Measurements from ENCODE around the gene MS4A6E. TPM values are rescaled to one million over a fixed set of nuclear protein-coding genes. Genes with fewer than 3 reads are reported as not detected.

MS4A6E gene
- total RNA-seq, 1 donor from 2014 or later: not detected

- DNase-seq (ENCODE audit: extremely low spot score, unreplicated experiment): no peak
- no peak overlapping the region for H3K27ac Mint-ChIP-seq
These were observed 19.4 kb upstream of the MS4A6E start for GRCh38 chr11:60307507-60308195.

GRCh38 chr11:60310407-60310998, 16.6 kb upstream of the MS4A6E start:
- Mint-ChIP-seq H3K4me1 (ENCODE audit: unreplicated experiment) (no peaks in the 10 kb centered on the region), H3K4me3 (no peak overlapping the region), H3K36me3 (no peaks in the 10 kb centered on the region), H3K9me3 (no peaks in the 10 kb centered on the region), H3K27ac (no peak overlapping the region), H3K27me3 (no peaks in the 10 kb centered on the region)
- TF ChIP-seq, protein P1, sequence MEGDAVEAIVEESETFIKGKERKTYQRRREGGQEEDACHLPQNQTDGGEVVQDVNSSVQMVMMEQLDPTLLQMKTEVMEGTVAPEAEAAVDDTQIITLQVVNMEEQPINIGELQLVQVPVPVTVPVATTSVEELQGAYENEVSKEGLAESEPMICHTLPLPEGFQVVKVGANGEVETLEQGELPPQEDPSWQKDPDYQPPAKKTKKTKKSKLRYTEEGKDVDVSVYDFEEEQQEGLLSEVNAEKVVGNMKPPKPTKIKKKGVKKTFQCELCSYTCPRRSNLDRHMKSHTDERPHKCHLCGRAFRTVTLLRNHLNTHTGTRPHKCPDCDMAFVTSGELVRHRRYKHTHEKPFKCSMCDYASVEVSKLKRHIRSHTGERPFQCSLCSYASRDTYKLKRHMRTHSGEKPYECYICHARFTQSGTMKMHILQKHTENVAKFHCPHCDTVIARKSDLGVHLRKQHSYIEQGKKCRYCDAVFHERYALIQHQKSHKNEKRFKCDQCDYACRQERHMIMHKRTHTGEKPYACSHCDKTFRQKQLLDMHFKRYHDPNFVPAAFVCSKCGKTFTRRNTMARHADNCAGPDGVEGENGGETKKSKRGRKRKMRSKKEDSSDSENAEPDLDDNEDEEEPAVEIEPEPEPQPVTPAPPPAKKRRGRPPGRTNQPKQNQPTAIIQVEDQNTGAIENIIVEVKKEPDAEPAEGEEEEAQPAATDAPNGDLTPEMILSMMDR (conservative IDR thresholded peaks at IDR 0.05): no peak
- no peak for DNase-seq (ENCODE audit: extremely low spot score, unreplicated experiment)

More at GRCh38 chr11:60307507-60308195, 19.4 kb upstream of the MS4A6E start:
- H3K4me1 Mint-ChIP-seq (ENCODE audit: unreplicated experiment): no peaks in the 10 kb centered on the region
- no peaks in the 10 kb centered on the region for H3K9me3 Mint-ChIP-seq
- no peaks in the 10 kb centered on the region for H3K27me3 Mint-ChIP-seq
- TF ChIP-seq, protein P1 (conservative IDR thresholded peaks at IDR 0.05): no peak
- no peaks in the 10 kb centered on the region for H3K36me3 Mint-ChIP-seq
- H3K4me3 Mint-ChIP-seq: no peak overlapping the region

DNA sequence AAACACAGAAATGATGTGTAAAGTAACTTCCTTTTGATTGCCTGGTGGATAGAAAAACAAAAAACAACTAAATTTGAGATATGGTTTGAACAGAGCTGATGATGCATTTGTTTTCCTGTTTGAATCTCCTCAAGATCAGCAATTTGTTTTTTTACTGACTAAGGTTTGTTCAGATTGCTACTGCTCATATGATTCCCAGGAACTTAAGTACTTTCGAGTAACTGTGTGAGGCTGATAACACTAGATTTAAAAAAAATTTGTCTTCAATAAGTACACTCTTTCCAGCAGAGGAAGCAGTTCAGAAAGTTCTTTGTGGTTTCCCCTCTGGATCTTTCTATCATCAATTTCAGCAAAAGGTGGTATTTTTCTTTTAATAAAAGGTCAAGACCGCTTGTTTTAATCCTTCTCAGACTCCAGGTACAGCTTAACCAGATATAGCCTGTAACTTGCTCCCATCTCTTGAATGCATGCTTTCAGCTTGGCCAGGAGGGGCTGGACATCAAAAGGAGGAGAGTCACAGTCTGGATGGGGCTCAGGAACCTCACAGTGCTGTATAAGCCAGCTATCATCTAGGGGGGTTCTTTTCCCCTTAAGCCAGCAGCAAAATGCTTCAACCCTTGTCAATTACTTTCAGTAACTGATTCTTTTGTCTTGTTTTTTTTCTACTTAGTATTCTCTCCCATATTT, 12.3 kb upstream of the MS4A6E start:
- TF ChIP-seq, protein P1 (conservative IDR thresholded peaks at IDR 0.05): no peak
- Mint-ChIP-seq H3K27me3 (no peaks in the 10 kb centered on the region), H3K27ac (no peak overlapping the region), H3K36me3 (no peaks in the 10 kb centered on the region), H3K4me1 (ENCODE audit: unreplicated experiment) (no peaks in the 10 kb centered on the region), H3K9me3 (no peaks in the 10 kb centered on the region), H3K4me3 (no peak overlapping the region)
- no peak for DNase-seq (ENCODE audit: extremely low spot score, unreplicated experiment)

DNA sequence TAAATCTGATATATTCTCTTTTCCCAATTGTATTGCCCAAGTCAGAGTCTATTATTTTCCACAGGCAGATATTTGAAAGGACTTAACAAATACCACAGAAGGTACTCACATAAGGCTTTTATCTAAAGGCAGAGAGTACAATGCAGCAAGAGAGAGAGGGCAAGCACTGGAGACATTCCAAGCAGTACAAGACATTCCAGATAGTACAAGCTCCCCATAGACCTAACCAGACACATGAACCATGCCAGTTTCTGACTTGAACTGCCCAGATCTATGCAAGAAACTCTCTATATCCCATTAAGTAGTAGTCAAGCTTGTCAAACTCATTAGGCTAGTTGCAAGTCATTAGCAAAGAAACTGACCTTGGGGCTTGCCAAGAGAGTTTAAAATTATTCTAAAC, 11.2 kb upstream of the MS4A6E start:
- H3K4me3 Mint-ChIP-seq: no peak overlapping the region
- H3K27me3 Mint-ChIP-seq: no peaks in the 10 kb centered on the region
- H3K27ac Mint-ChIP-seq: no peak overlapping the region
- H3K36me3 Mint-ChIP-seq: no peaks in the 10 kb centered on the region
- DNase-seq (ENCODE audit: extremely low spot score, unreplicated experiment): no peak
- H3K4me1 Mint-ChIP-seq (ENCODE audit: unreplicated experiment): no peaks in the 10 kb centered on the region
- no peaks in the 10 kb centered on the region for H3K9me3 Mint-ChIP-seq
- TF ChIP-seq, protein P1 (conservative IDR thresholded peaks at IDR 0.05): no peak

GRCh38 chr11:60316317-60316716, 10.7 kb upstream of the MS4A6E start:
- H3K36me3 Mint-ChIP-seq: no peaks in the 10 kb centered on the region
- H3K9me3 Mint-ChIP-seq: no peaks in the 10 kb centered on the region
- no peak for DNase-seq (ENCODE audit: extremely low spot score, unreplicated experiment)

More at GRCh38 chr11:60316317-60316716, 10.7 kb upstream of the MS4A6E start:
- TF ChIP-seq, protein P1 (conservative IDR thresholded peaks at IDR 0.05): no peak
- Mint-ChIP-seq H3K27ac (no peak overlapping the region), H3K4me1 (ENCODE audit: unreplicated experiment) (no peaks in the 10 kb centered on the region), H3K27me3 (no peaks in the 10 kb centered on the region), H3K4me3 (no peak overlapping the region)
